IMR-90 (cell line): ENCODE measurements around the gene LRRC8E. TPM values are rescaled to one million over a fixed set of nuclear protein-coding genes. Genes with fewer than 3 reads are reported as not detected.

Experiments used
- ATAC-seq: fragments of 200-7000 bp; cut with Tn5 transposase; 2 replicates; pipeline ENCODE4 v1.9.1; 2020; ENCODE audit warnings: low read depth, mild to moderate bottlenecking, moderate library complexity
- BruUV-seq: library from RNA; stranded (reverse); fragments of 400-500 nt; replicated peaks from 2 replicates; lab custom pipeline; 2021; lab: Mats Ljungman, UMichigan
- CTCF ChIA-PET: fragments of 300-600 bp; formaldehyde crosslinking; extraction: SDS; loops from one replicate; lab custom pipeline; 2021; ENCODE audit warnings: antibody characterized with exemption; lab: Yijun Ruan, JAX
- POLR2A ChIA-PET: fragments of 300-600 bp; sonication (Branson Sonifier 250); formaldehyde crosslinking; loops from one replicate; lab custom pipeline; 2022; ENCODE audit warnings: antibody characterized with exemption; ENCODE audit not compliant: unreplicated experiment; lab: Charles Lee
- DNase-seq: peaks from one replicate; pipeline ENCODE4 v3.0.0; 2013
- H2AFZ ChIP-seq: replicated peaks from 2 replicates; pipeline ENCODE3; 2013; ENCODE audit warnings: low read length, mild to moderate bottlenecking; ENCODE audit not compliant: poor library complexity
- H2AK5ac ChIP-seq: 2 replicates; pipeline ENCODE4 v1.6.1; 2013; ENCODE audit warnings: low read depth, low read length, inconsistent platforms
- H2AK9ac ChIP-seq: replicated peaks from 2 replicates; pipeline ENCODE3; 2013; ENCODE audit warnings: mild to moderate bottlenecking, low read depth, low read length, moderate library complexity; ENCODE audit not compliant: poor library complexity
- H2BK120ac ChIP-seq: 2 replicates; pipeline ENCODE4 v1.6.1; 2013; ENCODE audit warnings: low read depth, low read length, inconsistent platforms
- H2BK15ac ChIP-seq: 3 replicates; pipeline ENCODE4 v1.6.1; 2013; ENCODE audit warnings: low read depth, low read length, inconsistent platforms
- H2BK20ac ChIP-seq: 2 replicates; pipeline ENCODE4 v1.6.1; 2013; ENCODE audit warnings: low read depth, mild to moderate bottlenecking, inconsistent platforms, low read length, moderate library complexity
- H2BK5ac ChIP-seq: 2 replicates; pipeline ENCODE4 v1.6.1; 2013; ENCODE audit warnings: mild to moderate bottlenecking, low read depth, low read length, inconsistent platforms; ENCODE audit not compliant: poor library complexity, severe bottlenecking
- H3K14ac ChIP-seq: replicated peaks from 2 replicates; pipeline ENCODE4 v1.6.1; 2013; ENCODE audit warnings: low read depth, low read length, inconsistent platforms
- H3K18ac ChIP-seq: 2 replicates; pipeline ENCODE4 v1.6.1; 2013; ENCODE audit warnings: low read depth, low read length, control low read depth
- H3K23ac ChIP-seq: 2 replicates; pipeline ENCODE4 v1.6.1; 2013; ENCODE audit warnings: low read depth, low read length, inconsistent platforms
- H3K27ac ChIP-seq: 2 replicates; pipeline ENCODE4 v1.5.1; 2013; ENCODE audit warnings: mild to moderate bottlenecking, control low read depth, low read length; ENCODE audit not compliant: insufficient read depth
- H3K27me3 ChIP-seq: 2 replicates; pipeline ENCODE4 v1.6.1; 2013; ENCODE audit warnings: low read length; ENCODE audit not compliant: control insufficient read depth, insufficient read depth
- H3K36me3 ChIP-seq: 2 replicates; pipeline ENCODE4 v1.6.1; 2013; ENCODE audit warnings: low read length, mixed read lengths; ENCODE audit not compliant: control insufficient read depth, insufficient read depth
- H3K4ac ChIP-seq: 2 replicates; pipeline ENCODE4 v1.6.1; 2013; ENCODE audit warnings: low read depth, low read length, inconsistent platforms
- H3K4me1 ChIP-seq: 2 replicates; pipeline ENCODE4 v1.6.1; 2013; ENCODE audit warnings: low read length, mixed read lengths; ENCODE audit not compliant: control insufficient read depth, insufficient read depth
- H3K4me2 ChIP-seq: 2 replicates; pipeline ENCODE4 v1.6.1; 2013; ENCODE audit warnings: low read depth, mild to moderate bottlenecking, control low read depth, low read length, moderate library complexity
- H3K4me3 ChIP-seq: 2 replicates; pipeline ENCODE4 v1.5.1; 2013; ENCODE audit warnings: low read depth, mild to moderate bottlenecking, control low read depth, low read length, moderate library complexity; ENCODE audit not compliant: insufficient read depth
- H3K56ac ChIP-seq: 2 replicates; pipeline ENCODE4 v1.6.1; 2013; ENCODE audit warnings: low read length, inconsistent platforms; ENCODE audit not compliant: insufficient read depth; ENCODE audit errors: extremely low read depth
- H3K79me1 ChIP-seq, 2 experiments: 2 replicates each; pipeline ENCODE4 v1.6.1; 2013; ENCODE audit warnings: low read length in 2 of 2, inconsistent platforms in 1 of 2, low read depth in 1 of 2
- H3K9ac ChIP-seq: 2 replicates; pipeline ENCODE4 v1.6.1; 2013; ENCODE audit warnings: low read depth, low read length, control low read depth
- H3K9me1 ChIP-seq: 2 replicates; pipeline ENCODE4 v1.6.1; 2013; ENCODE audit warnings: low read length, inconsistent platforms; ENCODE audit not compliant: insufficient read depth
- H3K9me3 ChIP-seq: 2 replicates; pipeline ENCODE4 v1.6.1; 2013; ENCODE audit warnings: low read length; ENCODE audit not compliant: control insufficient read depth, insufficient read depth
- H4K20me1 ChIP-seq: 2 replicates; pipeline ENCODE4 v1.6.1; 2013; ENCODE audit warnings: low read length, inconsistent platforms; ENCODE audit not compliant: insufficient read depth
- H4K5ac ChIP-seq: 2 replicates; pipeline ENCODE4 v1.6.1; 2013; ENCODE audit warnings: mild to moderate bottlenecking, low read depth, low read length, control low read depth
- H4K8ac ChIP-seq, 2 experiments: 2 replicates each; pipeline ENCODE4 v1.6.1; 2013; ENCODE audit warnings: low read depth in 2 of 2, low read length in 2 of 2, control low read depth in 1 of 2, inconsistent platforms in 1 of 2
- H4K91ac ChIP-seq: 2 replicates; pipeline ENCODE4 v1.6.1; 2013; ENCODE audit warnings: low read depth, low read length, inconsistent platforms; ENCODE audit not compliant: insufficient read depth
- BHLHE40 ChIP-seq: fragments of 150-350 bp; IDR thresholded peaks from 2 replicates; pipeline ENCODE4 v1.6.1; 2016; ENCODE audit warnings: mild to moderate bottlenecking, low read depth, low read length
- CEBPB ChIP-seq: IDR thresholded peaks from 2 replicates; pipeline ENCODE4 v1.6.1; 2012; ENCODE audit warnings: low read depth, low read length, improper control_type of control experiment
- CHD1 ChIP-seq: IDR thresholded peaks from 2 replicates; pipeline ENCODE4 v1.6.1; 2012; ENCODE audit warnings: low read depth, low read length, improper control_type of control experiment
- FOS ChIP-seq: fragments of 150-350 bp; IDR thresholded peaks from 2 replicates; pipeline ENCODE4 v1.6.1; 2016; ENCODE audit warnings: low read depth, low read length
- MAFK ChIP-seq: IDR thresholded peaks from 2 replicates; pipeline ENCODE4 v1.6.1; 2012; ENCODE audit warnings: low read depth, low read length, improper control_type of control experiment
- MAZ ChIP-seq: IDR thresholded peaks from 2 replicates; pipeline ENCODE4 v1.6.1; 2012; ENCODE audit warnings: low read depth, mild to moderate bottlenecking, low read length, improper control_type of control experiment, moderate library complexity, borderline replicate concordance
- MXI1 ChIP-seq: IDR thresholded peaks from 2 replicates; pipeline ENCODE4 v1.6.1; 2012; ENCODE audit warnings: low read depth, mild to moderate bottlenecking, low read length, moderate library complexity, borderline replicate concordance
- NFE2L2 ChIP-seq: fragments of 150-350 bp; IDR thresholded peaks from 2 replicates; pipeline ENCODE4 v1.6.1; 2016; ENCODE audit warnings: low read depth, mild to moderate bottlenecking, low read length
- POLR2A ChIP-seq: IDR thresholded peaks from 2 replicates; pipeline ENCODE4 v1.6.1; 2012; ENCODE audit warnings: mild to moderate bottlenecking, low read depth, low read length
- RAD21 ChIP-seq: IDR thresholded peaks from 2 replicates; pipeline ENCODE4 v1.6.1; 2012; ENCODE audit warnings: low read length, improper control_type of control experiment
- RCOR1 ChIP-seq: IDR thresholded peaks from 2 replicates; pipeline ENCODE4 v1.6.1; 2012; ENCODE audit warnings: mild to moderate bottlenecking, low read length, improper control_type of control experiment; ENCODE audit not compliant: insufficient replicate concordance
- RFX5 ChIP-seq: IDR thresholded peaks from 2 replicates; pipeline ENCODE4 v1.8.0; 2012; ENCODE audit warnings: low read depth, mild to moderate bottlenecking, low read length, moderate library complexity
- SMC3 ChIP-seq: fragments of 150-350 bp; IDR thresholded peaks from 2 replicates; pipeline ENCODE4 v1.6.1; 2016; ENCODE audit warnings: low read depth, mild to moderate bottlenecking, antibody characterized with exemption, low read length, moderate library complexity
- WGBS, 2 experiments: methylation state at CpG; one replicate each; pipeline versions ENCODE4 v1.1.5 to v1.1.7; 2013; ENCODE audit warnings: missing lambda C conversion rate in 2 of 2; ENCODE audit not compliant: insufficient read length in 1 of 2; ENCODE audit errors: extremely low coverage in 2 of 2; 5-methylcytosine and 5-hydroxymethylcytosine counted together
- dilution Hi-C: fragments of 300-500 bp; cut with HindIII; formaldehyde crosslinking; loops from one replicate; pipeline ENCODE4 v1.14.3; 2018; ENCODE audit warnings: low sequenced_read_pairs; ENCODE audit not compliant: unreplicated experiment
- in situ Hi-C: fragments of 300-500 bp; cut with MboI; formaldehyde crosslinking; loops from 3 replicates; pipeline ENCODE4 v1.14.3; 2019; ENCODE audit warnings: low sequenced_read_pairs, inconsistent platforms, mixed read lengths
- intact Hi-C: fragments of 100-400 bp; cut with micrococcal nuclease; formaldehyde crosslinking; loops from 2 replicates; pipeline ENCODE4 v1.10.0; 2022
- polyA plus RNA-seq, 3 experiments: library from polyadenylated mRNA; depleted of rRNA; stranded (reverse); fragments of >200 nt; gene quantifications; 2 replicates each; pipeline ENCODE4 v1.2.3, GENCODE V29; 2012; ENCODE audit warnings: low replicate concordance in 1 of 3
- total RNA-seq: library from RNA; depleted of rRNA; stranded (reverse); fragments of >200 nt; gene quantifications from 2 replicates; pipeline ENCODE4 v1.2.3, GENCODE V29; 2012
- TF ChIP-seq, protein P1 (sequence below): fragments of 150-350 bp; IDR thresholded peaks from 2 replicates; pipeline ENCODE4 v1.6.1; 2017; ENCODE audit warnings: mild to moderate bottlenecking, antibody characterized with exemption, low read length, low read depth
- TF ChIP-seq, protein P2 (sequence below): conservative IDR thresholded peaks from 2 replicates; pipeline ENCODE4 v1.5.1; 2012; ENCODE audit warnings: mild to moderate bottlenecking, low read depth, low read length, improper control_type of control experiment
- TF ChIP-seq, protein P3 (sequence below): fragments of 150-350 bp; IDR thresholded peaks from 2 replicates; pipeline ENCODE4 v1.6.1; 2016; ENCODE audit warnings: low read depth, mild to moderate bottlenecking, low read length, moderate library complexity, borderline replicate concordance

The LRRC8E gene
- total and polyA plus RNA-seq, 2 of the 4 experiments (the other 2 are of a cell fraction): 6.4 to 7.2 TPM

DNA sequence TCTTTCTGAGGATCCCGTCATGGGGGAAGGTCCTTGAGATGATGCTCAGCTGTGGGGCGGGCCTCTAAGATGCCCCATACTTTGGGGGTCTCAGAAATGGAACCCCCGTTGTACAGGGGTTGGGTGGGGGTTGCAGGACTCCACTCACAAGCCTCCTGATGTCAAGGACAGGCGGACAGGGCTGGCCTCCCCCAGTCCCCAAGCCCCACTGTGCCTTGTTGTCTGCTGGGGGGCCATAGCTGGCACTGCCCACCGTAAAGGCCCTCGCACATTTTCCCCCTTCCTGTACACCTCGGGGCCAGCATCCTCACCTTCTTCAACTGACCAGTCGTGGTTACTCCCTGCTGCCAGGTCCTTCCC, 34.5 kb downstream of the LRRC8E start:
- Histone ChIP-seq H3K18ac (no peak overlapping the region), H3K14ac (no peak overlapping the region), H2BK120ac (no peak overlapping the region), H2AFZ (no peak overlapping the region), H3K4me1 (peaks cover 17% of the 10 kb centered on the region), H3K27me3 (no peaks in the 10 kb centered on the region; the same call in 1 of the 2 replicates), H4K8ac (no peak overlapping the region), H3K79me1 (peaks cover 2 to 28% of the 10 kb centered on the region in 2 experiments; a peak in 2 of 4 replicates), H2BK15ac (no peak overlapping the region), H3K9me3 (no peaks in the 10 kb centered on the region), H3K56ac (no peak overlapping the region), H2AK5ac (no peak overlapping the region), H3K23ac (no peak overlapping the region), H4K20me1 (peaks cover 11% of the 10 kb centered on the region), H3K4me2 (no peak overlapping the region), H3K36me3 (peaks cover 7% of the 10 kb centered on the region; the same call in 1 of the 2 replicates), H3K4me3 (no peak overlapping the region), H2BK5ac (no peak overlapping the region), H3K9me1 (peaks cover 14% of the 10 kb centered on the region), H4K5ac (no peak overlapping the region), H2BK20ac (no peak overlapping the region), H3K27ac (no peak overlapping the region), H4K91ac (no peak overlapping the region), H3K9ac (no peak overlapping the region), H3K4ac (no peak overlapping the region), H2AK9ac (no peak overlapping the region)
- in situ Hi-C loops: no loop called here
- CTCF ChIA-PET: interaction anchor here (0.6 kb wide), 1 partner anchor 54 kb away, joined by 4 read pairs; no protein-coding TSS in a partner anchor
- DNase-seq (no peak), ATAC-seq (no peak)
- no TSS peak for BruUV-seq
- TF ChIP-seq RFX5 (no peak), CHD1 (no peak), NFE2L2 (no peak), BHLHE40 (no peak), SMC3 (no peak), POLR2A (no peak), CEBPB (no peak), RCOR1 (no peak), MXI1 (no peak), RAD21 (no peak), MAZ (no peak), MAFK (no peak), FOS (no peak)
- TF ChIP-seq, protein P1, sequence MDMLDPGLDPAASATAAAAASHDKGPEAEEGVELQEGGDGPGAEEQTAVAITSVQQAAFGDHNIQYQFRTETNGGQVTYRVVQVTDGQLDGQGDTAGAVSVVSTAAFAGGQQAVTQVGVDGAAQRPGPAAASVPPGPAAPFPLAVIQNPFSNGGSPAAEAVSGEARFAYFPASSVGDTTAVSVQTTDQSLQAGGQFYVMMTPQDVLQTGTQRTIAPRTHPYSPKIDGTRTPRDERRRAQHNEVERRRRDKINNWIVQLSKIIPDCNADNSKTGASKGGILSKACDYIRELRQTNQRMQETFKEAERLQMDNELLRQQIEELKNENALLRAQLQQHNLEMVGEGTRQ: no peak
- TF ChIP-seq, protein P2, sequence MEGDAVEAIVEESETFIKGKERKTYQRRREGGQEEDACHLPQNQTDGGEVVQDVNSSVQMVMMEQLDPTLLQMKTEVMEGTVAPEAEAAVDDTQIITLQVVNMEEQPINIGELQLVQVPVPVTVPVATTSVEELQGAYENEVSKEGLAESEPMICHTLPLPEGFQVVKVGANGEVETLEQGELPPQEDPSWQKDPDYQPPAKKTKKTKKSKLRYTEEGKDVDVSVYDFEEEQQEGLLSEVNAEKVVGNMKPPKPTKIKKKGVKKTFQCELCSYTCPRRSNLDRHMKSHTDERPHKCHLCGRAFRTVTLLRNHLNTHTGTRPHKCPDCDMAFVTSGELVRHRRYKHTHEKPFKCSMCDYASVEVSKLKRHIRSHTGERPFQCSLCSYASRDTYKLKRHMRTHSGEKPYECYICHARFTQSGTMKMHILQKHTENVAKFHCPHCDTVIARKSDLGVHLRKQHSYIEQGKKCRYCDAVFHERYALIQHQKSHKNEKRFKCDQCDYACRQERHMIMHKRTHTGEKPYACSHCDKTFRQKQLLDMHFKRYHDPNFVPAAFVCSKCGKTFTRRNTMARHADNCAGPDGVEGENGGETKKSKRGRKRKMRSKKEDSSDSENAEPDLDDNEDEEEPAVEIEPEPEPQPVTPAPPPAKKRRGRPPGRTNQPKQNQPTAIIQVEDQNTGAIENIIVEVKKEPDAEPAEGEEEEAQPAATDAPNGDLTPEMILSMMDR: no peak
- TF ChIP-seq, protein P3, sequence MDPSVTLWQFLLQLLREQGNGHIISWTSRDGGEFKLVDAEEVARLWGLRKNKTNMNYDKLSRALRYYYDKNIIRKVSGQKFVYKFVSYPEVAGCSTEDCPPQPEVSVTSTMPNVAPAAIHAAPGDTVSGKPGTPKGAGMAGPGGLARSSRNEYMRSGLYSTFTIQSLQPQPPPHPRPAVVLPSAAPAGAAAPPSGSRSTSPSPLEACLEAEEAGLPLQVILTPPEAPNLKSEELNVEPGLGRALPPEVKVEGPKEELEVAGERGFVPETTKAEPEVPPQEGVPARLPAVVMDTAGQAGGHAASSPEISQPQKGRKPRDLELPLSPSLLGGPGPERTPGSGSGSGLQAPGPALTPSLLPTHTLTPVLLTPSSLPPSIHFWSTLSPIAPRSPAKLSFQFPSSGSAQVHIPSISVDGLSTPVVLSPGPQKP: no peak
- dilution Hi-C loops: no loop called here
- no CpG with 5 or more reads among the region's 8 CpGs for WGBS, 2 experiments
- POLR2A ChIA-PET: no interaction called here
- intact Hi-C loops: no loop called here
